GM18498 (cell line): ENCODE measurements around the gene LHFPL6.

Experiments used
- ATAC-seq: cut with Tn5 transposase; IDR thresholded peaks from one replicate; pipeline ENCODE4 v1.9.1; 2021; ENCODE audit warnings: mild to moderate bottlenecking, moderate library complexity; ENCODE audit not compliant: unreplicated experiment

Gene LHFPL6

DNA sequence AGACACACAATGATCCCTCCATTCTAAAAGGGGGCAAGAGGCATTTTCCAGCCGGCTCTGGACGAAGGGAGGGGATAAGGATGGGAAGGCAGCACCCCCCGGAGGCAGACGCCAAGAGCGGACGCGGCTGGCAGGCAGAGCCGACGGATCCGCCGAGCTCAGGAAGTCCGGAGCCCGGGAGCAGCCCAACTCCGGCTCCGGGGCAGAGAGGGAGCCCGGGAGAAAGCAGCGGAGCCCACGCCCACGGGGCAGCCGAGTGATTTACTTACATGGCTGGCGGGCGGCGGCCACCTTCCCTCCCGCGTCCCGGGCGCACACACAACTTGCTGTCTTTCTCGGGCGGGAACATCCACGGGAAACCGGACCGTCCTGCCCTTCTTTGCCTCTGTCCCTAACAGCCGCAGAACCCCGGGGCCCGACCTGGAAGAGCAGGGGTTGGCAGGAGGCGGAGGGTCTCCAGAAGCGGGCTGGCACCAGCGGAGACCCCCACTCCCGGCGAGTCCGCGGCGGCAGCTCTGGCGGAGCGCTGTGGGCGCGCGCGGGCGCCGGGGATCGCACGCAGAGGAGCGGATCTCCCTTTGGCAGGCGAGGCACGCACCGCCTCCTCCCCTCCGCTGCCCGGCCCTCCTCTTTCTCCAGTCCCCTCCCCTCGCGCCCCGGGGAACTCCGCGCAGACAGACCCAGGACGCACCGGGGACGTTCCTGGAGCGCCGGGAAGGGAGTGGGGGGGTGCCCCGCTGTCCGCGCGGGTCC is at the start of gene LHFPL6:
TSS of gene LHFPL6 (minus strand) at position 580 of the 753 bp plus-strand sequence.
- peak; percentile 94 for ATAC-seq

DNA sequence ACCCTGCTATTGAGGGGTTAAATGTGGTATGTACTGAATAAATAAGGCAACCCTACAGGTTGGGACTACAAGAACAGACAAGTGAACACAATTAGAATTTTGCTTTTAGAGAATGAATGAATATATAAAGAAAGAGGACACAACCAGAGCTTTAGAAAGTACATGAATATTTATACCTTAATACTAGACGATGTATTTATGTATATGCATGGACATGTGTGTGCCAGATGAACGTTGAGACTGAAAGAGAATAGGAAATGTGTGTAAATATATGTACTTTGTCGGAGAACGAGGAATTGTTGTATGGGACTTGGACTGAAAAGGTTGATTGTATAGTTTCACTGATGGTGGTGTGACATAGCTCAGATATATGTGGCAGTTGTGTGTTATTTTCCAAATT is 43.1 kb upstream of the LHFPL6 start:
- no peak for ATAC-seq

DNA sequence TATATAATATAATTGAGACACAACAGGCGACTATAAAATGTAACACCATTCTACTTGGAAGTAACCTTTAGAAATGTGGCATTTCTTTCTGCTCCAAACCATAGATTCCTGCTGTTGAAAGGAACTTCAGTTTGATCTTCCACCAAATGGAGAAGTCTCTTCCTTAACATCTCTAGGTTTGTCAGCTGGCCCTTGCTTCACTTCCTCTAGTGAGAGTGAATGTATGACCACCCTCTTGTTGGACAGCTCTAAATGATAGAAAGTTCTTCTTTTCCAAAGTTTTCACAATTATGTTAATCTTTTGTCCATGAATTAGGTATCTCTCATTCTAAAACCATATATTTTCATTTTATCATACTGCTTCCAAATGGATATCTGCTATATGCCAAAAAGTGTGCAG is 38.7 kb upstream of the LHFPL6 start:
- ATAC-seq, result no peak

DNA sequence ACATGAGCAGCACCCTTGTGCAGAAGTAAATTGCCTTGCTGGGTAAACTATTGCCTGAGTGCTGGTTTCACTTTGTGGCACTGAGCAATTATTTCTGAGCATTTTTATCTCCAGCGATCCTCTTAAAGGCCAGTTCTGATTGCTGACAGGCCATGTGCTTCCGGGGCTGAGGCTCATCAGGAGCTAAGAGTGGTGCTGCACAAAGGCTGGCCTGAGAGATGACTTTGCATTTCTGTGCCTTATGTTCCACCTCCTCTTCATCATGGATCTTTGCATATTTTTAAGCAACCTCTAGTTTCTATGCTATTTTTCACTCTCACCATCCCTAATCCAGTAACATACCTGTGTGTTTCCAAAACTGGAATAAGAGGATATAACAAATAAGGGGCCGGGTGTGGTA is 34.9 kb upstream of the LHFPL6 start:
- no peak for ATAC-seq

DNA sequence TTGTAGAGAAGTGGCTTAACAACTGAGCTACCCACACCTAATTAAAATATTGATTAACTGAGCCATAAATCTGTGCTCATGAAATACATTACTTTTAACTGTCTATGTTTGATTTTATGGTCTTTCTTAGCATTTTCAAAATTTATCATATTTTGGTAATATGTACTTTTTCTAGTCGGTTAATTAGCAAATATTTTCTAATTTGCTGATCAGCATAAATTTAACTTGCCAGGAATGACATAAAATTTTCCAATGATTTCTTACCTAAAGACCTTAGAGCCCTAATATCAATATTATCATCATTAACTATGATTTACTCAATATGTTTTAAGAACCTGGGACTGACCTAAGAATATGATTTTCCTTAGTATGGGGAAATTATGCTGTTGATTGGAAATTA is 32.6 kb upstream of the LHFPL6 start:
- ATAC-seq, result no peak

DNA sequence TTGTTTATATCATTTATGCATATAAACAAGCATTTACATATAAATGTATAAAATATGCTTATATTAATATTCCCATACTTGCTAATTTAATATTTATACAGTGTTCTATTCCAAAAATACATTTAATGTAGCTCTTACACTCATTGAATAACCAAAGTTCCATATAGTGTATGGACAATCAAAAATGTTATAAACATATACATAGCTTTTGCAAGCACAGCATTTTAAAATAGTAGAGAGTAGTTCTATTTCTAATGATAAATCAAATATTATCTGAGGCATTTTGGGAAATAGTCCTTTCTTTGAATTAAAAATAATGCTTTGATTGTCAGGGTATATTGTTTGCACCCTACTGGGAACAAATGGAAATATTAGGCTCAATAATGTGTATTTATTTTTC is 30.0 kb upstream of the LHFPL6 start:
- ATAC-seq, result no peak

DNA sequence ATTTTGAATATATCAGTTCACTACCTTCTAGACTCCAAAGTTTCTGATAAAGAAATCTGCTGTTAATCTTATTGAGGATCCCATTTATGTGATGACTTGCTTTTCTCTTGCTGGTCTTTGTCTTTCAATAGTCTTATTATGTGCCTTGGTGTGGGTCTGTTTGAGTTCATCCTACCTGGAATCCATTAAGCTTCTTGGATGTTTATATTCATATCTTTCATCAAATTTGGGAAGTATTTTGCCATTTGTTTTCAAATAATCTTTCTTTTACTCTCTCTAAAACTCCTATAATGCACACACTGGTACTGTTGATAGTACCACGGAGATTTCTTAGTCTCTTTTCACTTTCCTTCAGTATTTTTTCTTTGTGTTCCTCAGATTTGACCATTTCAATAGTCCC is 28.3 kb upstream of the LHFPL6 start:
- no peak for ATAC-seq

DNA sequence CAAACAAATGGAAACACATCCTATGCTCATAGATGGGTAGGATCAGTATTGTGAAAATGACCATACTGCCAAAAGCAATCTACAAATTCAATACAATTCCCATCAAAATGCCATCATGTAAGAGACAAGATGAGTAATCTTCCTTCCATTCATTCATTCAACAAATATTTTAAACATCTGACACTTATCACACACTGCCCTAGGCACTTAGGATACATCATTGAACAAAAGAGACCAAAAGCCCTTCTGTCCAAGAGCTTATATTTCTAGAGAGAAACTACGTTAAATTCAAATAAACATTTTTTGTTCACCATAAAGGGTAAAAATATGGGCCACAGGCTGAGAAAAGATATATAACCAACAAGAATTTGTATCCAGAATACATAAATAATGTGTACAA is 20.5 kb upstream of the LHFPL6 start:
- ATAC-seq, result no peak

DNA sequence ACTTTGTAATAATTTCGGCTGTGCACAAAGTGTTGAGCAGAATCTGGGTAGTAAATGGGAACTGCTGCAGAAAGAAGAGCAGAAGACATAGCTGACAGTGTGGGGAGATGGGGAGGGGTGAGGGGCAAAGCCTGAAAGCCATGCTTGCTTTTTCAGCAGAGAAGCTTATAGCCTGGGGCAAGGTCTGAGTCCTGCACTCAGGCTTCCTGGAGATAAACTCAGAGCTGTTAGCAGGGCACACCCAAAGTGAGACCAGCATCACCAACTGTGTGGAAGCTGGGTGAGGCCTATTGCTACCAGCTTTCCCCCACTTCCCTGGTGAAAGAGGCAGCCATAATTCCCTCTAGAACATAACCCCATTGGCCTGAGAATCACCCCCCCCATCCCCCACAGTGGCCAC is 15.6 kb upstream of the LHFPL6 start:
- ATAC-seq, result no peak

DNA sequence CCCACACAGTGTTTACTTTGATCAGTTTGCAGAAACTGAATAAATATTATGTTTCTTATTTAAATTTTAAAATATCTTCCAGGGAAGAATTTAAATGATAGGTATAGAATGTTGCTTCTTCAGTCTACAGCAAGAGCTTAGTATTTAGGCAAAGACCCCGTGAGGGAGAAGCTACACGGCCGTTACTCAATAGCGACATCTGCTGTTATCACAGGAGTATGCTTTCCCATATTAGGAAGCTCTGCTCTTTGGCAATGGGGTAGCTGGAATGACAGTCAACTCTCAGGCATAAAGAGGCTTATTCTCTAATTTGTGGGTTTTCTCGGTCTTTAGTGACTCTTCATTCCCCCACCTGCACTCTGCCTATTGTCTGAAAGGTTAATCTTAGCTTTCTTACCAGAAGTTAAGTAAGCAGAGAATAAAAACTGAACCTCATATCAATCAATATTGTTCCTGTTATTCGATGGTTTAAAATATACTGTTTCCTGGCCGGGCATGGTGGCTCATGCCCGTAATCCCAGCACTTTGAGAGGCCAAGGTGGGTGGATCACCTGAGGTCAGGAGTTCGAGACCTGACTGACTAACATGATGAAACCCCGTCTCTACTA is 13.2 kb upstream of the LHFPL6 start:
- ATAC-seq, result peak; percentile 77

DNA sequence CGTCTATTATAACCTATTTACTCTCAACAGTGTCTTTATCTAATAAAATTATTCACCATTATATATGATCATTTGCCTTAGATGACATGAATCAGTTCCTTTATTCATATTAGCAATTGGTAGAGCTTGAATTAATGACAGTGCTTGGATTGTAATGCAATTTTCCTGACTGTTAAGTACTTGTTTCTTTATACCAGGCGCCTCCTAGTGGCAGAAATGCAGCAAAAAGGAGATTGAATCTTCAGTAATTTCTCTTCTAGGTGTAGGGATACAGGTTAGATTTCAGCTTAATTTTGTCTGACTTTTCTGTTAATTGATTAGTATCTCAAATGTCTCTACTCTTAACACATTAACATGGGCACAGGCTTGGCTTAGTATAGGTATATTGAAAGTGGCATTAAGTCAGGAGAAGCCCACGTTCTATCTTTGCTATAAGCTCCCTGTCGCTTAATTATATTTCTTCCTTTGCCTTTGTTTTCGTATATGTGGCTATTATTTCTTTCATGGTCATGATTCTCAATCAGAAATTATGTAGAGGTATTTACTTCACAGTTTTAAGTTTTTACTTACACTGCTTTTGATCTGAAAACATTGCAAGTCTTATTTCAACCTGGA is 9.1 kb upstream of the LHFPL6 start:
- ATAC-seq, result no peak

DNA sequence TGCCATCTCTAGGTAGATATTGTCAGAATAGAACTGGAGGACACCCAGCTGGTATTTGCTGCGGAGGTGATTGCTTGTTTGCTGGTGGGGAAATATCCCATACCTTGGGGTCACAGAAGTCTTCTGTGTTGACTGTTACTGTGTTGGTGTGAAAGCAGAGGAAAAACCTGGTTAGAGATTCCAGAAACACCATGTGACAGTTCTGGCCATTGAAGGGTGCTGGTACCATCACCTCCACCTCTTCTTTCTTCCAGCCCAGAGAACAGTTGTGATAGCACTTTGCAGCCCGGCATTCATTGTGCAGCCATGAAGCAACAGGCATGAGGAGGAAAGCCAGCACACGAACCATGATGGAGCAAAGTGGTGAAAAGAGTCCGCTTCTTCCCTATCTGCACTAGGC is 4.9 kb upstream of the LHFPL6 start:
- no peak for ATAC-seq

DNA sequence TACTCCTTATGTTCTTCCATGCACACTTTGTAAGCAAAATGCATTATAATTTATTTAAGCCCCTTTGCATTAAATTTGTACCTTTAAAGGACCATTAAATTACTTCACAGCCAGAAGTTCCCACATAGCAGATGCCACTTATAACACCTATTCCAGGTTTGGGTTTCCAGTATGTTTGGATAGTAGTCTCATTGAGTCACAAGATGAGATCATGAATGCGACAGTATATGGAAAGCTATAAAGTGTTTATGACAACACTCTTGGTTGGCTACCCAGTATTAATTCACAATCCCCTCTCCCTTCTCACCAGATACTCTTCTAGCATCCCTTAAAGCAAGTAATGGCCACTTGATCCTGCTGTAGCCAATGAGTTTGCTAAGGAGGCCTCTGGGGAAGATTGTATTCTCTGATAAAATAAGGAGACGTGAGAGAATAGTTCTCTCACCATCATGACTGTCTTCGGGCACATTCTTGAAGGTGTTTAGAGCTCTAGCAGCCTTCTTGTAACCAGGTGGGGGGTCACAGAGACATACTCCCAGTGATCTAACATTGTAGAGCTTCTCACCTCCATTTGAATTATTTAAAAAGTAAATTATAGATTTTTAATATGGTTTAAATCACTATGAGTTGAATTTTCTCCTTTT is 2.8 kb upstream of the LHFPL6 start:
- no peak for ATAC-seq

DNA sequence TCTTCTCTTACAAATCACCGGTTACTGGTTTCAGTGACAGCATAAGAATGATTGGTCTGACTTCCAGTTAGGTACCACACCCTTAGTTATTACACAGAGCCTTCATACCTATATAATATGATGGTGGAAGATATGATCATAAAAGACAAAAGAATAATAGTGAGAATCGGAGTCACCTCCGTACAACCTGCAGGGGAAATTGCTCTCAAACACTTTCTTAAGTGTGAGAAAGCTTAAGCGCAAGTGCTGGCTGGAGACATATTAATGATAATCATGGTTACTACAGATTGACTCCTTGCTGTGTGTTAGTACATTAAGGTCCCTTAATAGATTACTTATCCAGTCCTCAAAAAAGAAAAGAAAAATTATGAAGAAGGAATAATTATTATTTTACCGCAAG is 1.8 kb upstream of the LHFPL6 start:
- no peak for ATAC-seq

DNA sequence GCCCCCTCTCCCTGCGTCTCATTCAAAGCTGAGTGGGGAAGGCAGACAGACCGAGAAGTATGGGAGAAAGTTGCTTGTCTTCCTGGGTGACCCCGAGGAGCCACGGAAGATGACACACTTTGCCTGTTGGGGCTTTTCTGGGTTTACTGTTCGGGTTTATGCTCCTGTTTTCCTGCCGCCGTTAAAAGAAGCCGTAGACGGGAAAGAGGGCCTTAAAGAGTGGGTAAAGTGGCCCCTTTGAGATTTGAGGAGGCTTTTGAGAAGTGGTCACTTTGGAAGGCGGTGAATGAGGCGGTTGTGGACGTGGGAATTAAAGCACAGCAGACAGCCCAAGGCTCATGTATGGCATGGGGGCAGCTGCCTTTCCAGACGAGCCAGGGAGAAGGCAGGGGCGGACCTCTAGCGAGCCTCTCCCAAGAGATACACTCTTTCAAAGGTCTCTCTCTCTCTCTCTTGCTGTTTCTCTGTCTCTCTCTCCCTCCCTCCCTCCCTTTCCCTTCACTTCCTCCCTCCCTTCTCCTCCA is 493 bp upstream of the LHFPL6 start:
- peak; percentile 31 for ATAC-seq

DNA sequence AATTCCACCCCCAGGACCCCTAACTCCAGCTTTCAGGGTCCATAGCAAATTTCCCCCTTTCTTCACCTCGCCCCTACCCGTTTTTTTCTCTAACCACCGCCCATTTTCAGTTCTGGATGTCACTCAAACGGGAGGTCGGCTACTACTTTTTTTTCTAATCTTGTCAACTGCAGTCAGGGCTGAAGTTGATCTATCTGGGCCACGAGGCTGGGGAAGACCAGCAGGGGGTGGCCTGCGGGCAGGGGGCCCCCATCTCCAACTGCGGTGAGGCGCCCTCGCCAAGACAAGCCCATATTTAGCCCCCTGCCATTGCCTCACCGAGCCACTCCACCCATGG is 748 bp downstream of the LHFPL6 start:
- peak; percentile 32 for ATAC-seq

DNA sequence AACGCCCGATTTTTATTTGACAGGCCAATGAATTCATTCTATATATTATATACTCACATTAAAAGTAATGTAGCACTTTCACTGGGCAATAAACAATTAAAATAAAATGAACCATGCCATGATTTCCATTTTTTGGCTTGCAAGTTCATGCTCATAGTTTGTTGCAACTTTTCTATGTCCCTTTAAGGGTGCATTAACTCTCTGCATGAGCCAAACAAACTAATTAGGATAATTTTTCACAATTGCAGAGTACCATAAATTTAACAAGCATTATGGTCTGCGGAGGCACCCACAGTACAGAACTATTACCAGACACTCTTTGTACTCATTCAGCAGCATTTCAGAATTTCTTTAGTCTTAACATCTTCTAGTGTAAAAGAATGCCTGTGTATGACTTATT is 1.4 kb downstream of the LHFPL6 start:
- no peak for ATAC-seq

DNA sequence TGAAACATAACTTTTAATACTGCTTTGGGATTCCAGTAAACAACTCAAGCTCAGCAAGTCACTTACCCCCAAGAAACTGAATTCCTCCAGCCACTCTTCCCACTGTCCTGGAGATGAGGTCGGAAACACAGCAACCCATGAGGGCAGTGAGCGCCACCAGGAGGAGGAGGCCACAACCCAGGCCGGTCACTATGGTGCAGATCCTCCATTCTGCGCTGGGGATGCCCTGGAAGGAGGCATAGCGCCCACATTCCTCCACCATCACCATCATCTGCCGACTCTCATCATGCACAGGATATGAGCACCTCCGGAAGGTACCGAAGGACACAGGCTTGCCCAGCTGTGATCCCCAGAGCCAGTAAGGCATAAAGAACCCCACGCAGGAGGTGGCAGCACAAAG is 2.2 kb downstream of the LHFPL6 start:
- no peak for ATAC-seq

DNA sequence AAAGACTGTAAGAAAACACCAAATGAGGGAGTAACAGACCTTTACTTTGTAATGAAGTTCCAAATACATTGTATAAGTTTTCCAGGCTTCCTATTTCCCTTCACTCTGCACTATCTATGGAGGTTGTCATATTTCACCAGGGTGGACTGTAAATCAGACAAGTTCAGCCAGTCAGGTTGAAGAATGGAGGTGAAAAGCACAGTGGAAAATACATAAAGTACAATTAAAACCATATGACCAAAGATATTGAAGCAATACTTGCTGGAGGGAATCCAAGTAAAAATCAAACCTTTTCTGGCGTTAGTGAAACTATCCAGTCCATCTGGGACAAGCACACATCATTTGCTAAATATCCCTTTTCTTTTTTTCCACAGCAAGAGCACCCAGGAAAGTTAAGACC is 3.2 kb downstream of the LHFPL6 start:
- ATAC-seq, result no peak

DNA sequence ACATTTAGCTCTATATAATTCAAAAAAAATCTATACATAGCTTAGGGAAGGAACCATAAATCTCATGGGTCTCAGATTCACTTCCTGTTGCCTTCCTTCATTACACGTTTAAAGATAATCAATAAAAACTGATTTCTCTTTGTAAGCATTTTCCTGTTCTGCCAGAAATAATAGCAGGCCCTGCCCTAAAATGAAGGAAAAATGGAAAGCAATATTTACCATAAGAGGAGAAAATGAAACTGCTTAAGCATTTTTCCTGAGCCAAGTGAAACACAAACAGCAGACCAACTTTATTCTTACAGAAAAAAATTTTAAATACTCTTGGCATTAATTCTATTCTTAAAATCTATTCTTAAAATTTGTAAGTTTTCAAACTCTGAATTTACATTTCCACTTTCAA is 4.0 kb downstream of the LHFPL6 start:
- ATAC-seq, result no peak

DNA sequence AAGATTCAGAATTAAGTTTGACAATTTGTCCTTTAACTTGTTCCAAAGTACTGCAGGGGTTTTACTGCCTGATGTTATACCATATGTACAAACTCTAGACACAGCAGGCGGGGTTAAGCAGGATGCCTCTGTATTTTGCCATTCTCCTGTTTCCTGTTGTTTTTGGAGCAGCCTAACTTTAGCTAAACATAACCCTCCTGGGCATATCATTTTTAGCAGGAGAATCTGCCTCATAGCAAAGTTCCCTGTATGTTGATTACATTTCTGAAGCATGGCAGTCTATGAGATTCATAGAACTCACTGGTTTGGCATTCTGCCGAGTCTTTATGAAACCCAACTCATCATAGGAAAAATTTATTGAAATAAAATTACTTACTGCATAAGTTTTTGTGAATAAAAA is 5.2 kb downstream of the LHFPL6 start:
- ATAC-seq, result no peak

DNA sequence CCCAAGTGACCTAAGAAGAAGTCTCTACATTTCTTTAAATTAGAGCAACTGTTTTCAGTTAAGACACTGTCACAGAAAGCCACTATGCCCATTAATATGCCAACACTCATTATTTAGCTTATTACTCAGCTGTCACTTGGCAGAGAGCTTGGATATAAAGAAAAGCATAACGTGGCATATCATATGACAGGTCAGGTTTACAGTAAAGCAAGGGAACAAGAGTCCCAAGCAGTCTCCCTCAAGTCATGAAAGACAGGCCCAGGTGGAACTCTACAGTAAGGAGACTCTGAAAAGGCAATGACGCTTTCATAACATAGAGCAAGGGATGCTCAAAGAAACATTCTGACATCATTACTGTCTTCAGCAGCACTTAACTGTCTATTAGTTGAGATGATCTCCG is 6.3 kb downstream of the LHFPL6 start:
- no peak for ATAC-seq
